Neural cell (in vitro differentiated cells): ENCODE results near the gene NUP210L. TPM values are rescaled to one million over a fixed set of nuclear protein-coding genes. Genes with fewer than 3 reads are reported as not detected.

Experiments
- H2AFZ ChIP-seq: fragments of 200-600, 300-800 bp; sonication (generic), shearing (Covaris generic); 2 replicates; pipeline ENCODE4 v1.6.0; 2014; ENCODE audit warnings: low read depth, mild to moderate bottlenecking, antibody characterized with exemption, low read length, moderate library complexity
- H3F3A ChIP-seq: fragments of 200-600 bp; shearing (Covaris generic); 2 replicates; pipeline ENCODE4 v1.6.1; 2016; ENCODE audit warnings: mild to moderate bottlenecking, moderate library complexity, mixed read lengths, antibody characterized with exemption, low read length; ENCODE audit not compliant: insufficient read depth, poor library complexity, severe bottlenecking
- H3K27ac ChIP-seq: fragments of 200-600, 300-800 bp; sonication (generic), shearing (Covaris generic); 2 replicates; pipeline ENCODE4 v1.5.1; 2014; ENCODE audit warnings: mild to moderate bottlenecking, low read length, moderate library complexity
- H3K27me3 ChIP-seq: fragments of 300-800, 200-600 bp; sonication (generic), shearing (Covaris generic); 2 replicates; pipeline ENCODE4 v1.6.0; 2014; ENCODE audit warnings: mild to moderate bottlenecking, low read depth, low read length, moderate library complexity; ENCODE audit not compliant: insufficient read depth
- H3K36me3 ChIP-seq: fragments of 300-800, 200-600 bp; sonication (generic), shearing (Covaris generic); 2 replicates; pipeline ENCODE4 v1.5.1; 2014; ENCODE audit warnings: mild to moderate bottlenecking, antibody characterized with exemption, low read length, moderate library complexity; ENCODE audit not compliant: insufficient read depth
- H3K4me2 ChIP-seq: fragments of 300-800, 200-600 bp; sonication (generic), shearing (Covaris generic); 2 replicates; pipeline ENCODE4 v1.6.0; 2014; ENCODE audit warnings: mild to moderate bottlenecking, low read length
- H3K4me3 ChIP-seq: fragments of 300-800, 200-600 bp; sonication (generic), shearing (Covaris generic); 2 replicates; pipeline ENCODE4 v1.5.1; 2014; ENCODE audit warnings: mild to moderate bottlenecking, low read length, moderate library complexity
- H3K79me2 ChIP-seq: fragments of 200-600 bp; shearing (Covaris generic); replicated peaks from 2 replicates; pipeline ENCODE4 v1.6.0; 2014; ENCODE audit warnings: mild to moderate bottlenecking, low read length, moderate library complexity; ENCODE audit not compliant: insufficient read depth
- H3K9ac ChIP-seq: fragments of 300-800, 200-600 bp; sonication (generic), shearing (Covaris generic); 2 replicates; pipeline ENCODE4 v1.6.1; 2016; ENCODE audit warnings: mild to moderate bottlenecking, low read length, mixed read lengths
- H3K9me2 ChIP-seq: fragments of 200-600 bp; shearing (Covaris generic); 2 replicates; pipeline ENCODE4 v1.6.1; 2016; ENCODE audit warnings: mild to moderate bottlenecking, low read length, mixed read lengths; ENCODE audit not compliant: insufficient read depth
- H3K9me3 ChIP-seq: fragments of 200-600, 300-800 bp; sonication (generic), shearing (Covaris generic); 2 replicates; pipeline ENCODE4 v1.6.1; 2016; ENCODE audit warnings: mild to moderate bottlenecking, mixed run types, low read length, moderate library complexity, mixed read lengths
- H4K20me1 ChIP-seq: fragments of 200-600 bp; shearing (Covaris generic); 2 replicates; pipeline ENCODE4 v1.6.1; 2016; ENCODE audit warnings: mild to moderate bottlenecking, mixed run types; ENCODE audit not compliant: insufficient read depth
- EP300 ChIP-seq: fragments of 450-650 bp; conservative IDR thresholded peaks from 2 replicates; pipeline ENCODE4 v1.6.1; 2014; ENCODE audit warnings: antibody characterized with exemption, mild to moderate bottlenecking, moderate library complexity; ENCODE audit not compliant: poor library complexity, severe bottlenecking
- EZH2 ChIP-seq: fragments of 200-600, 300-800 bp; shearing (Covaris generic), sonication (generic); IDR thresholded peaks from 2 replicates; pipeline ENCODE4 v1.6.1; 2014; ENCODE audit warnings: antibody characterized with exemption, low read length, borderline replicate concordance, mild to moderate bottlenecking; ENCODE audit not compliant: insufficient read depth, poor library complexity, severe bottlenecking
- MXI1 ChIP-seq: fragments of 450-650 bp; conservative IDR thresholded peaks from 2 replicates; pipeline ENCODE4 v1.6.1; 2014; ENCODE audit warnings: antibody characterized with exemption, mild to moderate bottlenecking; ENCODE audit not compliant: poor library complexity, severe bottlenecking
- POLR2AphosphoS5 ChIP-seq: IDR thresholded peaks from 2 replicates; pipeline ENCODE4 v1.6.1; 2012
- RAD21 ChIP-seq: fragments of 450-650 bp; conservative IDR thresholded peaks from 2 replicates; pipeline ENCODE4 v1.6.1; 2014; ENCODE audit warnings: antibody characterized with exemption, mild to moderate bottlenecking, moderate library complexity
- SMC3 ChIP-seq: fragments of 450-650 bp; conservative IDR thresholded peaks from 2 replicates; pipeline ENCODE4 v1.6.1; 2014; ENCODE audit warnings: antibody characterized with exemption, mild to moderate bottlenecking, moderate library complexity; ENCODE audit not compliant: poor library complexity
- TAF1 ChIP-seq: IDR thresholded peaks from 2 replicates; pipeline ENCODE4 v1.6.1; 2012; ENCODE audit warnings: low read depth
- polyA plus RNA-seq: library from polyadenylated mRNA; depleted of rRNA; stranded (reverse); fragments of >200 nt; gene quantifications from 2 replicates; pipeline ENCODE4 v1.2.3, GENCODE V29; 2014
- TF ChIP-seq, protein P1 (sequence below): IDR thresholded peaks from 2 replicates; pipeline ENCODE4 v1.6.1; 2012; ENCODE audit warnings: borderline replicate concordance
- TF ChIP-seq, protein P2 (sequence below): fragments of 450-650 bp; IDR thresholded peaks from 2 replicates; pipeline ENCODE4 v1.5.1; 2014; ENCODE audit warnings: antibody characterized with exemption, mild to moderate bottlenecking, moderate library complexity; ENCODE audit not compliant: poor library complexity, severe bottlenecking

The NUP210L gene
- polyA plus RNA-seq, 1 donor from 2014 or later: 0.09 TPM

DNA sequence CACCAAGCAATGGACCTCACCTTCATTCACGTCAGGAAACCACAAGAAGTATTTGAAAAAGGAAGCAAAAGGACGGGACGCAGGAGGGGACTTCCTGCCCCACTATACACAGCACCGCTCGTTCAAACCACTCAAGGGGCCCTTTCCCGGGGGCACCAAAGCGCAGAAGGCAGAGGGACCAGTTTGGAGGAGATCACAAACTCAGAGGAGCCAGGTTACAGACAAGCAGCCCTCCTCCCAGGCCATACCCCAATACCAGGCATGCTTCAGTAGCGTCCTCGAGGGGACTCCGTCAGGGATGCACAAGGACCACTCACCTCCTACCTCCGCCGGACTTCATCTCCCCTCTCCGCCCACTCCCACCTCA is 197.1 kb downstream of the NUP210L start:
- no peaks in the 10 kb centered on the region for H3F3A ChIP-seq
- no peaks in the 10 kb centered on the region for H3K9me2 ChIP-seq
- H3K36me3 ChIP-seq: no peaks in the 10 kb centered on the region
- H4K20me1 ChIP-seq: no peaks in the 10 kb centered on the region
- H3K4me2 ChIP-seq: peak overlapping the region; percentile 94
- peaks cover 47% of the 10 kb centered on the region for H3K79me2 ChIP-seq
- peak overlapping the region; percentile 90 for H3K9ac ChIP-seq
- H3K4me3 ChIP-seq: peak overlapping the region; percentile 83
- H2AFZ ChIP-seq: peak overlapping the region; percentile 69
- TF ChIP-seq RAD21: no peak
- no peak for TF ChIP-seq MXI1
- TF ChIP-seq, protein P1, sequence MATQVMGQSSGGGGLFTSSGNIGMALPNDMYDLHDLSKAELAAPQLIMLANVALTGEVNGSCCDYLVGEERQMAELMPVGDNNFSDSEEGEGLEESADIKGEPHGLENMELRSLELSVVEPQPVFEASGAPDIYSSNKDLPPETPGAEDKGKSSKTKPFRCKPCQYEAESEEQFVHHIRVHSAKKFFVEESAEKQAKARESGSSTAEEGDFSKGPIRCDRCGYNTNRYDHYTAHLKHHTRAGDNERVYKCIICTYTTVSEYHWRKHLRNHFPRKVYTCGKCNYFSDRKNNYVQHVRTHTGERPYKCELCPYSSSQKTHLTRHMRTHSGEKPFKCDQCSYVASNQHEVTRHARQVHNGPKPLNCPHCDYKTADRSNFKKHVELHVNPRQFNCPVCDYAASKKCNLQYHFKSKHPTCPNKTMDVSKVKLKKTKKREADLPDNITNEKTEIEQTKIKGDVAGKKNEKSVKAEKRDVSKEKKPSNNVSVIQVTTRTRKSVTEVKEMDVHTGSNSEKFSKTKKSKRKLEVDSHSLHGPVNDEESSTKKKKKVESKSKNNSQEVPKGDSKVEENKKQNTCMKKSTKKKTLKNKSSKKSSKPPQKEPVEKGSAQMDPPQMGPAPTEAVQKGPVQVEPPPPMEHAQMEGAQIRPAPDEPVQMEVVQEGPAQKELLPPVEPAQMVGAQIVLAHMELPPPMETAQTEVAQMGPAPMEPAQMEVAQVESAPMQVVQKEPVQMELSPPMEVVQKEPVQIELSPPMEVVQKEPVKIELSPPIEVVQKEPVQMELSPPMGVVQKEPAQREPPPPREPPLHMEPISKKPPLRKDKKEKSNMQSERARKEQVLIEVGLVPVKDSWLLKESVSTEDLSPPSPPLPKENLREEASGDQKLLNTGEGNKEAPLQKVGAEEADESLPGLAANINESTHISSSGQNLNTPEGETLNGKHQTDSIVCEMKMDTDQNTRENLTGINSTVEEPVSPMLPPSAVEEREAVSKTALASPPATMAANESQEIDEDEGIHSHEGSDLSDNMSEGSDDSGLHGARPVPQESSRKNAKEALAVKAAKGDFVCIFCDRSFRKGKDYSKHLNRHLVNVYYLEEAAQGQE: no peak
- no peak for TF ChIP-seq TAF1
- TF ChIP-seq SMC3: no peak
- TF ChIP-seq, protein P2, sequence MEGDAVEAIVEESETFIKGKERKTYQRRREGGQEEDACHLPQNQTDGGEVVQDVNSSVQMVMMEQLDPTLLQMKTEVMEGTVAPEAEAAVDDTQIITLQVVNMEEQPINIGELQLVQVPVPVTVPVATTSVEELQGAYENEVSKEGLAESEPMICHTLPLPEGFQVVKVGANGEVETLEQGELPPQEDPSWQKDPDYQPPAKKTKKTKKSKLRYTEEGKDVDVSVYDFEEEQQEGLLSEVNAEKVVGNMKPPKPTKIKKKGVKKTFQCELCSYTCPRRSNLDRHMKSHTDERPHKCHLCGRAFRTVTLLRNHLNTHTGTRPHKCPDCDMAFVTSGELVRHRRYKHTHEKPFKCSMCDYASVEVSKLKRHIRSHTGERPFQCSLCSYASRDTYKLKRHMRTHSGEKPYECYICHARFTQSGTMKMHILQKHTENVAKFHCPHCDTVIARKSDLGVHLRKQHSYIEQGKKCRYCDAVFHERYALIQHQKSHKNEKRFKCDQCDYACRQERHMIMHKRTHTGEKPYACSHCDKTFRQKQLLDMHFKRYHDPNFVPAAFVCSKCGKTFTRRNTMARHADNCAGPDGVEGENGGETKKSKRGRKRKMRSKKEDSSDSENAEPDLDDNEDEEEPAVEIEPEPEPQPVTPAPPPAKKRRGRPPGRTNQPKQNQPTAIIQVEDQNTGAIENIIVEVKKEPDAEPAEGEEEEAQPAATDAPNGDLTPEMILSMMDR: no peak
- TF ChIP-seq EZH2: no peak
- TF ChIP-seq POLR2AphosphoS5: no peak
- no peak for TF ChIP-seq EP300
- peak overlapping the region; percentile 84 for H3K27ac ChIP-seq
- H3K9me3 ChIP-seq: no peaks in the 10 kb centered on the region
- H3K27me3 ChIP-seq: no peaks in the 10 kb centered on the region

DNA sequence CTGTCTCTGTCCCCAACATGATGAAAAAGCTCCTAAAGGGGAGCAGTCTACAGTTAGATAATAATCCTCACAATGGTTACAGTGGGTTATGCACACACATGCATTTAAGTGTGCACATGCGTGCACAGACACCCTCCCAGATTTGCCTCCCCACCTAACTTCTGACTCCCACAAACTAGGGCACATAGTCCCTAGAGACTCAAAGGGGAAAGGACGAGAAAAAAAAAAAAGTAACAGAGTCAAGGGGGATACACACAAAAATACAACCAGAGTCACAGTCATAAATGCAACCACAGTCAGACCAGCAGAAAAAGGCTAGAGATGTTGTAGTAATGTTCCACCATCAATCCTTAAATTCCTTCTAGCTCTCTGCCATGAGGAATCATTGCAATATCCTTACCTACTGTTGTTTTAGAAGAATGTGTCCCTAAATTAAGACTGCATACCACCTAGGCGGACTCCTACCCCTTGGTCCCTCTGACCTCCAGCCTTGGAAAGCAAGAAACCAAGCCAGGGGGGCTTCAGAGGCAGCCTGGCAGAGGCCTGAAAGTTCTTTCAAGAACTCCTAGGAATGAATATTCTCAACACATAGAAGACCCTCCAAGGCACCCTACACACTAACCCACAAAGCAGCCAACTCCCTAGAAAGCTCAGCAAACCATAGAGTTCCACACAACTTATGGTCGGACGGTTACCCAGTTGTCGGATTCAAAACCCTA is 197.7 kb downstream of the NUP210L start:
- H2AFZ ChIP-seq: peak overlapping the region; percentile 69
- H3K79me2 ChIP-seq: peaks cover 42% of the 10 kb centered on the region
- H3K9me2 ChIP-seq: no peaks in the 10 kb centered on the region
- H3F3A ChIP-seq: no peaks in the 10 kb centered on the region
- peak overlapping the region; percentile 84 for H3K27ac ChIP-seq
- no peaks in the 10 kb centered on the region for H4K20me1 ChIP-seq
- H3K4me2 ChIP-seq: peak overlapping the region; percentile 94
- H3K9ac ChIP-seq: peak overlapping the region; percentile 90
- H3K4me3 ChIP-seq: peak overlapping the region; percentile 83
- no peaks in the 10 kb centered on the region for H3K36me3 ChIP-seq
- H3K9me3 ChIP-seq: no peaks in the 10 kb centered on the region
- TF ChIP-seq, protein P1: no peak
- no peak for TF ChIP-seq EP300
- TF ChIP-seq, protein P2: no peak
- no peak for TF ChIP-seq RAD21
- no peak for TF ChIP-seq EZH2
- TF ChIP-seq MXI1: no peak
- no peak for TF ChIP-seq POLR2AphosphoS5
- TF ChIP-seq TAF1: no peak
- no peak for TF ChIP-seq SMC3
- no peaks in the 10 kb centered on the region for H3K27me3 ChIP-seq
